Stimulated activated CD4-positive, alpha-beta T cell treated with anti-CD3 and anti-CD28 coated beads, Interleukin-1b, Interleukin-23, amount 100 ng/mL, for 24 hours (primary cell): ENCODE results near the gene STPG1.
"Not testable (repeated sequence)": the region's sequence is repeated elsewhere in the genome, so short reads cannot be mapped to it uniquely, and the experiment has no call there.

ENCODE experiments used
- DNase-seq, 4 experiments: peaks; one replicate each; pipeline ENCODE4 v3.0.0-alpha.2; 2020; ENCODE audit warnings: low read depth in 4 of 4, low spot score in 1 of 4

Gene STPG1, protein sequence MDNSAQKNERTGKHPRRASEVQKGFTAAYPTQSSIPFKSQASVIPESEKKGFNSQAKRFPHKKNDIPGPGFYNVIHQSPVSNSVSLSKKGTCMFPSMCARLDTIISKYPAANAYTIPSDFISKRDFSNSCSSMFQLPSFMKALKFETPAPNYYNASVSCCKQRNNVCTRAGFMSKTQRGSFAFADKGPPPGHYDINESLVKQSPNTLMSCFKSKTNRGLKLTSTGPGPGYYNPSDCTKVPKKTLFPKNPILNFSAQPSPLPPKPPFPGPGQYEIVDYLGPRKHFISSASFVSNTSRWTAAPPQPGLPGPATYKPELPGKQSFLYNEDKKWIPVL

DNA sequence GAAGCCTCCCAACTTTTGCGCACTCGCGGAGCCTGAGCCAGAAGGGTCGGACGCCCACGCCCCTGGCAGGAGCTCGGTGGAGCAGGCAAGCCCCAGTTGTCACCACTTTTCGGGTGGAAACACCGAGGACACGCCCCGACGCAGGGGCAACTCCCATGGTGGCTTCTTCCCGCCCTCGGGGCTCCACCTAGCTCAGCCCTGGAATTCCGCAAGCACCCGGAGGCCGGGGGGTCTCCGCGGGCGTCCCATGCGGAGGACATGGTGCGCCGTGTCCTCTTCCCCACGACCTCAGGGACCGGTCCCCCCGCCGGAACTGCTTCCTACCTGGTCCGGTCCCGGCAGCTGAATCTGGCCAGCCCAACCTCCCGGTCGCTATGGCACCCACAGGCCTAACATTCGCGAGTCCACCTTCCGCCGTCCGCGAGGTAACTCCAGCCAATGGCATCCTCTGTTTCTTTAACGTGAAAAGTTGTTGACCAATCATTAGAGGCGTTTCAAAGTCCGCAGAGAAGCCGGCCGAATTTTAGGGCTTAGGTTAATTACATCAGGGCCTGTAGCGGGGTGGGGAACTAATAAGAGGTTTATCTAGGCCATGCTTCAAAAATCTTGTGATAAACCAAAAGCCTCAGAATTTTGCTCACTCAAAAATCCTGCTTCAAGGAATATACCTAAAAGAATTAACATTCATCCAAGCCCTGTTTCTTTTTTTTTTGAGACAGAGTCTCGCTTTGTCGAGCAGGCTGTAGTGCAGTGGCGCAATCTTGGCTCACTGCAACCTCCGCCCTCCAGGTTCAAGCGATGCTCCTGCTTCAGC, at the start of gene STPG1:
Gene STPG1 (minus strand): TSS at position 433 of the 814 bp plus-strand sequence. CDS start 12,394 bp downstream, outside the sequence.
- DNase-seq = peak; percentile 49 to 74 (median 58)

DNA sequence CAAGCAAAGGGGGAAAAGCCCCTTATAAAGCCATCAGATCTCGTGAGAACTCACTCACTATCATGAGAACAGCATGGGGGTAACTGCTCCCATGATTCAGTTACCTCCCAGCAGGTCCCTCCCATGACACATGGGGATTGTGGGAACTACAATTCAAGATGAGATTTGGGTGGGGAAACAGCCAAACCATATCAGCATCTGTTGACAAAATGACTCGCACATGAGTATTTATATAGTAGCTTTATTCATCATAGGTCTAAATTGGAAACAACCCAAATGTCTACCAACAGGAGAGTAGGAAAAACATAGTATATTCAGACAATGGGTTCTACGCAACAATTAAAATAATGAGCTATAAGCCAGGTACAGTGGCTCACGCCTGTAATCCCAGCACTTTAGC, 48.5 kb upstream of the STPG1 start:
- not testable (repeated sequence) for DNase-seq

DNA sequence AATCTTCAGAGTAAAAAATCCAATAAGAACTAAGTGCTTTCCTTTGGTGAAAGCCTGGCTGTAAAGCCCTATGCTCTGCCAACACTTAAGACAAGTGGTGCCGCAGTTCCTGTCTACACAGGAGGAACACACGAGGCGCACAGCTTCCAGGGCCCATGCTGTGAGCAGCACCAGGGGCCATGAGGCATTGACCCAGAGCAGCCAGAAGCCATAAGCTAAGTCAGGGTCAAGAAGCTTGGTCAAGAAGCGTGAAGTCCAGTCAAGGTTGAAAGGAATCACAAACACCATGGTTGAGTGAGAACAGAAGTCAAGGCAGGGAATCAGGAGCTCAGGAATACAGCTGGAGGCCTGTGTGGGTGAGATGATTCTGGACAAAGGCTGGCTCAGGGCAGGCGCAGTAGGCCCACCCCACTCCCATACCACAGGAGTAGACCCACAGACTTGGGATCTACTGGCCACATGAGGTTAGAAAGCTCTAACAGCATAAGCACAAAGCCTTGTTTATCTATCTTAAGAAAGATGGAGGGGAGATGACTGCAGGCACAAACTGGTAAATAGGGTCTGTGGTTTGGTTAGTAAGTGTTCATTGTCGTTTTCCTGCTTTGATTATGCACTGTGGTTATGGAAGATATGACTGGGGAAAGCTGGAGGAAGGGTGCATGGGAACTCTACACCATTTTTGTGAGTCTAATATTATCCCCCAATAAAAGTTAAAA, 46.1 kb upstream of the STPG1 start:
- no peak for DNase-seq

DNA sequence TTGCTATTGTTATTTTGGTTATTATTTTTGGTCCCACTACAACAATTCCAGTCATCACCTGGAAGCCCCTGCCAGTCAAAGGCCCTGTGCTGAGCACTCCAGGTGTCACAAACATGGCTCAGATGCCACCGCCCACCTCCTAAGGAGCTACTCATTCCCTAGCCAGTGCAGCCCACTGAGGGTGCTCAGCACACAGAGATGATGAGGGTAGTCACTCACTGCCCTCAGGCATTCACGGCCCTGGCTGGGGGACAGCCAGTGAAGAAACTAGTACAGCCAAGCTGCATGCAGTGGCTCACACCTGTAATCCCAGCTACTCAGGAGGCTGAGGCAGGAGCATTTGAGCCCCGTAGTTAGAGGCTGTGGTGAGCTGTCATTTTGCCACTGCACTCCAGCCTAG, 44.3 kb upstream of the STPG1 start:
- DNase-seq = no peak

DNA sequence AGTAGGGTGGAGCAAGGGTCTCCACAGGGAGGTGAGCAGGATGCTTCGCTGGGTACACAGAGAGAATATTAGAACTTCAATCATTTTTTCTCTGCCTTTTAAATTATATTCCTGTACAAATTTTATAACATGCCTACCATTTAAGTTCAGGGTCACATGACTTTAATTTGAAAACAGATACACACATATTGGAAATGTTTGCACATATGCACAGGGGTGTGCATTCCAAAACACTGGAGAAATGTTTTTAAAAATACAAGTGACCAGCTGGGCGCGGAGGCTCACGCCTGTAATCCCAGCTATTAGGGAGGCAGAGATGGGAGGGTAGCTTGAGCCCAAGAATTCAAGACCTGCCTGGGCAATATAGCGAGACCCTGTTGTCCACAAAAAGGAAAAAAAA, 41.7 kb upstream of the STPG1 start:
- DNase-seq = no peak

DNA sequence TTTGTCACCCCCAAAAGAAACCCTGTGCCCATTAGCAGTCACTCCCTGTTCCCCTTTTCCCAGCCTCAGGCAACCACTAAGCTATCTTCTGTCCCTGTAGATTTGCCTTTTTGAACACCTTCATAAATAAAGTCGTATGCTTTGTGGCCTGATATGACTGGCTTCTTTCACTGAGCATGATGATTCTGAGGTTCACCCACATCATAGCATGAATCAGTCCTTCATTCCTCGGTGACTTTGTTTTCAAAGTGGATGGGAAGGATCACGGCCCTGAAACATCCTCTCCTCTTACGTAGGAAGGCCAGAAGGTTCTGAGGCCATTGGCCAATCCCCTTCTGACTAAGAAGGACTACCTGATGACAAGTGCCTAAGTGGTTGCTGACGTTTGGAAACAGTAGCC, 41.1 kb upstream of the STPG1 start:
- DNase-seq = no peak

DNA sequence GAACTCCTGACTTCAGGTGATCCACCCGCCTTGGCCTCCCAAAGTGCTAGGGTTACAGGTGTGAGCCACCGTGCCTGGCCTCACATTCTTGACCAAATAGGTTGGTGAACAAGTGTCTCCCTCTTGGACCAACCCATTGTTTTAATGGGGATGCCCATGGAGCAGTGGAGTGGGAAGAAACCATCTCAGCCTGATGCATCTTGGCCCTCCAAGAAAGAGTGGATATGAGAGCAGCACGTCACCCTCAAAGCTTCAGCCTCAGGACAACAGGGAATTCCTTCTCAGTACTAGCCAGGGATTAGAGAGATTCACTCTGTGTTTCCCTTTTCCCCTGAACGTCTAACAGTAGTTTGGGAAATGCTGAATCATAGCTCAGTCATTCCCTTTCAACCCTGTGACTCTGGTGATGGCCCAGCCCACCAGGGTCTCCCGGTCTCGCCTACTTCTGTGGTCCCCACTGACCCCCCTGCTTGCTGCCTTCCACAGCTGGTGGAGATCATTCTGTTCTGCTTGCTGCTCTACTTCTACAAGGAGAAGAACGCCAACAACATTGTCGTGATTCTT, 39.4 kb upstream of the STPG1 start:
- DNase-seq = no peak

DNA sequence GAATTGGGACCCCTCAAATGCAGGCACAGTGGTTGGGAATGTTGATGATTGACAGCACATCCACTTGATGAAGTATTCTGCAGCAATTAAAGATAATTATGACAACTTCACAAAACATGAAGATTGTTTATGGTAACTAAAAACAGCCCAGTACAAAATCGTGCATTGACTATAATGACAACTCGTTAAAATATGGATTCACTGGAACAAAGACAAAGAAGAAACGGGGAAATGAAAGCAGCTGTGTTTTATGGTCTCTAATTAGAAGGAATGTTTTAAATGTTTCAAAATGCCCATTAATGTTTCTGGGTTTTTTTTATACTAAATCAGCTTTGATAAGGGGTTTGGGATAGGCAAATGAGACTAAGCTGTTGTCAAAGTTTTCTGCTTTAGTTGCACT, 38.2 kb upstream of the STPG1 start:
- no peak for DNase-seq

DNA sequence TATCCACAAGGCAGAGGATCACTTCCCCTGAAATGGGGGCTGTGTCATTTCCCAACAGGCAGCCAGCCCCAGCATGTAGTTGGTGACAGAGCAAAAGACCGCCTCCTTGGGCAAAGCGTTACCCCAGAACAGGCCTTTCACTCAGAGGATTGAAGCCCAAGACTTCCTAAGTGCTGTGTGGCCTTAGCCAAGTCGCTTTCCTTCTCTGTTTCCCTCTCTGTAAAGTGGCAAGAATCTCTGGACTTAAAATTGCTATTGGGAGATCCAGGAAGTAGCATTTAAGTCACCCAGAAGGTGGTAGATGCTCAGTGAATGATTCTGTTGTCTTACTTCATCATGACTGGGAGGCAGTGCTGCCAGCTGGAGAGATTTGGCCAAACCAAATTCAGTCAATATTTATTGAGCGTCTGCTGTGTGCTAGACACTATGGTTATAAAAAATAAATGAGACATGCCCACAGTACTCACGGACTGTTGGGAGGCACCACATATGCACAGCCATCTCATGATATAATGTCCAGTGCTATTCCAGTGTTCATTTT, 37.3 kb upstream of the STPG1 start:
- DNase-seq = no peak

DNA sequence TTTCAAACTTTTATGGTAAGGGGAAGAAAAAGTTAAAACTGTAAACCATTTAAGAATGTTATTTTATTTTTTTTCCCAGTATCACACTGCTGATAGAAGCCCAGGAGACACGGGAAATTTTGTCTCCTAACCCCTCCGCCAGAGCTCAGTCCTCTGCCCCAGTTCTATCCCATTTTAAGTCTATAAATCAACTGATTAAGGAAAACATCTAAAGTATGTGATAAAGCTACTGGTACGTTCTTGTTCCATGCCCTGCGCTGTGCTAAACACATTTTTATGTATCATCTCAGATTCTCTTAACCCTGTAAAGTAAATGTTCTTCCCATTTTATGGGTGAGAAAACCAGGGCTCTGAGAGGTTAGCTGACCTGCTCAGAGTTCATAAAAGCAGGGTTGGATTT, 36.7 kb upstream of the STPG1 start:
- DNase-seq = no peak

DNA sequence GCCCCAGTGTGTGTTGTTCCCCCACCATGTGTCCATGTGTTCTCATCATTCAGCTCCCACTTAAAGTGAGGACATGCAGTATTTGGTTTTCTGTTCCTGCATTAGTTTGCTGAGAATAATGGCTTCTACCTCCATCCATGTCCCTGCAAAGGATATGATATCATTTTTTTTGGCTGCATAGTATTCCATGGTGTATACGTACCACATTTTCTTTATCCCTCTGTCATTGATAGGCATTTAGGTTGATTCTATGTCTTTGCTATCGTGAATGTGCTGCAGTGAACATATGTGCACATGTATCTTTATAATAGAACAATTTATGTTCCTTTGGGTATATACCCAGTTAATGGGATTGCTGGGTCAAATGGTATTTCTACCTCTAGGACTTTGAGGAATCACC, 32.9 kb upstream of the STPG1 start:
- DNase-seq = not testable (repeated sequence)

DNA sequence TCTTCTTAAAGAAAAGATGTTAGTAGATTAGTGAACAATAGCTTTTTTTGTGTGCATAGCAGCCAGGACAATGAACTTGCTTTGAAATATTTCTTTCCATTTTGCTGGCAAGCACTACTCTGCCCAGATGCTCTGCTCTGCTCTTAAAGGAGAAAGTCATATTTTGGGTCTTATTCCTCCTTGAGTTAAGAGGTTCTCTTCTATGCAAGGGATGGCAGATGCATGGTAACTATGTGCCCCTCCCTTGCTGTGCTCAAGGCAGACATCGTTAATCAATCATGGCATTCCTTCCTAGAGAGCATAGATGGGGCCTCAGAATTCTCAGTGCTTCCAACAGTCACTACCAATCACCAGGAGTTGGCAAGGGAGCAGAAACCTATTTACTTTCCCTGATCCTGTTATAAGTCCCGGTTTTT, 29.7 kb upstream of the STPG1 start:
- DNase-seq = no peak

DNA sequence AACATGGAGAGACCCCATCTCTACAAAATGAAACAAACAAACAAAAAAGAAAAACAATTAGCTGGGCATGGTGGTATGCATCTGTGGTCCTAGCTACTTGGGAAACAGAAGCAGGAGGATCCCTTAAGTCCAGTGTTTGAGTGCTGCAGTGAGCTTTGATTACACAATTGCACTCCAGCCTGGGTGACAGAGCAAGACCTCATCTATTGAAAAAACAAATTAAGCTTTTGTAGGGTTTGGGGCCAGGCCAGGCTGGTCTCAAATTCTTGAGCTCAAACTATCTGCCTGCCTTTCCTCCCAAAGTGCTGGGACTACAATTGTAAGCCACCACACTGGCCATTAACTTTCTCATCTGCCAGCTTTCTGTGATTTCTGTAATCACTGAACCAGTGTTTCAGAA, 29.2 kb upstream of the STPG1 start:
- DNase-seq = no peak

DNA sequence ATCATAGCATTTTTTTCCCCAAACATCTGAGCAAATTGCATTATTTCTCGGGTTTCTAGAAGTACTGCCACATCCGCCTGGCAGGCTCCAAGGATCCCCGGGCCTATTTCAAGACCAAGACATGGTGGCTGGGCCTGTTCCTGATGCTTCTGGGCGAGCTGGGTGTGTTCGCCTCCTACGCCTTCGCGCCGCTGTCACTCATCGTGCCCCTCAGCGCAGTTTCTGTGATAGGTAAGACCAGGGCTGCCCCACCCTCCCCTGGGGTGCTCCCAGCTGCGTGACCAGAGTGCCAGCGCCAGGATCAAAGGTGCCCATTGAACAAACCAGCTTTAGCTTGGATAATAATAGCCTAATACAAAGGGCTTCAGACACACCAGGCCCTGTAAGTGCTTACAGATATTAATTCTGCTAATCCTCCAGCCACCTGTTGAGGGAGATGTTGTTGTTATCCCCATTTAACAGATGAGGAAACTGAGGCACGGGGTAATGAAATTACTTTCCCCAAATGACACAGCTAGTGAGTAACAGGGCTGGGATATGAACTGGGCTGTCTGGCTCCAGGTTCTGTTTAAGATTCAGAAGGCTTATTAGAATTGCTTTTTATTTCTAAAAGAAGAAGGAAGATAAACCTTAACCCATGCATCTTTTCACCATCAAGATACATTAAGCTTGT, 28.6 kb upstream of the STPG1 start:
- DNase-seq = no peak

DNA sequence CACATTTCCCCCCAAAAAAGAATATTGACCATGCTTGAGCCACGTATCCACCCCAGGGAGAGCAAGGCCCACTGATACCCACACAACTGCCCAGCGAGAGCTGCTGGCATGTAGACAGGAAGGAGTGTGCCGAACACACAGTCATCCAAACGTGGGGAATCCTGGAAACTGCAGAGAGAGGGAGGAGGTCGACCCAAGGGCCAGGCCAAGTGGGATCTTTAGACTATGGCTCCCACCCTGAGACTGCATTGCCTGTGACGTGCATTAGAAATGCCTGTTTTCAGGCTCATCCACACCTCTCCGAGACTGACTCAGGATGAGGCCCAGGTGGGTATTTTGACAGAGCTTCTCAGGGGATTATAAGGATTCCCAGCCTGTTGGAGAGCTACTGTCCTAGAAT, 27.9 kb upstream of the STPG1 start:
- no peak for DNase-seq

DNA sequence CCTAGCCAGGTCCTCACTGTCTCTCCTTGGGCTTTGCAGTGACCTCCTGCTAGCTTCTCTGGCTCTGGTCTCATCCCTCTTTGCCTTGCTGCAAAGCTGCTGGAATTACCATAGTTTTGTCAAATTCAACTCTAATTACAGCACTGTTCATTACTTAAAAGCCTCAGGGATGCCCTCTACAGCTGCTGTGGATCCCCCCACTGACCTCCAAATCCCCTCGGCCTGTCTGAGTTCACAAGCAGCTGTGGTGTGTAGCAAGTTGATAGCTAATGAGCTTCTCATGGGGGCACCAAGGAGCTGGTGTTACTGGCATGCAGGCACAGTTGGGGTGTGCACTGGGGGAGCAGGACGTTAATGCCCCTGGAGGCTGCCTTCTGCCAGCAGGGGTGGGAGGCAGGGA, 26.9 kb upstream of the STPG1 start:
- no peak for DNase-seq

DNA sequence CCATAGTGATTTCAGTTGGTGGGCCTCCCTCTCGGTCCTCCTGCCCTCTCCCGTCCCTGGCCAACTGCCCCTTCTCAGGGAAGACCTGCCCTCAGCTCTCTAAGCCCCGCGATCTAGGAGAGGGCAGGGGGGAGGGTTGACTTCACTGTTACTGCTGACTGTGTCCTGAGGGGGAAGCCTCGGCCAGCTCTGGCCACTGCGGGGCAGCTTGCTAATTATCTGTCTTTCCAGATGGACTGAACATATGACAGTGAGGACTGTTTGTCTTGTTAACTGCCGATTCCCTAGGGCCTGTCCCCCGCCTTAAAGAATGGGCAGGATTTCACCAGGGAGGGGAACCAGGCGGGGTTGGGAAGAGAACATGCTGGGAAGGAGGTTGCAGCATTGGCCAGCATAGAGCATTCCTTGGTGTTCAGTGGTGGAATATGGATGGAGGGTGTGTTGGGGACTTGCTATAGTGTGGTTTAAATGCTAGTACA, 24.9 kb upstream of the STPG1 start:
- no peak for DNase-seq

DNA sequence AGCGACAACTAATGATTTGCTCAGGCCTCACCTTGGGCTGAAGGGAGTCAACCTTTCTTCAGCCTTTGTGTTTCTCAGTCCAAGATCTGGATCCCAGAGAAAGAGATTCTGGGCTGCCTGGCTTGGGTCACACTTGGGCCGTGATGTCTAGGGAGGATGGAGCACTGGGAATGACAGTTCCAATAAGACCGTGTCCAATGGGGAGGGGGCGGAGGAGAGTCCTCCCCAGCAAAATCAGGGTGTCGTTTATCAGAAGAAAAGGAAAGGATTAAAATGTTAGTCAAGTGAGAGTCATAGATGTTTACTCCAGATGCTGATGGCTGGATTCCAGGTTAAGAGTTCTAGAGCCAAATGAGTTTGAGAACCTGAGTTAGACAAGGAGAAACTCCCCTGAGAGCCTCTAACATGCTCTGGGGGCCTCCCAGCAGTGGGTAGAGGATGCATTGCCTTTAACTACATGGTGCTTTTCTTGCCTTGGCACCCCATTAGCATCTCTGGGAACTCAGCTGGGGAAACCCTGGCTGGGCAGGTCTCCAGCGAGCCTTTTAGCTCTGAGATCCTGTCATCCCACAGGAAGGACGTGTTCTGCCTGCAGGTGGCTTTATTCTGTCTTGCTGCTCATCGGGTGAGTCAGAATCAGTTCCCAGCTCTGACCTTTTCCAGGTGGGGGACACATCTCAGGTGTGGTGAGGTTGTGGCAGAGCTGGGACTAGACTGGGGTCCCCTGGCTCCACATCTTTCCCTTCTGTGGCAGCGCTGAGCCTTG, 24.2 kb upstream of the STPG1 start:
- no peak for DNase-seq

DNA sequence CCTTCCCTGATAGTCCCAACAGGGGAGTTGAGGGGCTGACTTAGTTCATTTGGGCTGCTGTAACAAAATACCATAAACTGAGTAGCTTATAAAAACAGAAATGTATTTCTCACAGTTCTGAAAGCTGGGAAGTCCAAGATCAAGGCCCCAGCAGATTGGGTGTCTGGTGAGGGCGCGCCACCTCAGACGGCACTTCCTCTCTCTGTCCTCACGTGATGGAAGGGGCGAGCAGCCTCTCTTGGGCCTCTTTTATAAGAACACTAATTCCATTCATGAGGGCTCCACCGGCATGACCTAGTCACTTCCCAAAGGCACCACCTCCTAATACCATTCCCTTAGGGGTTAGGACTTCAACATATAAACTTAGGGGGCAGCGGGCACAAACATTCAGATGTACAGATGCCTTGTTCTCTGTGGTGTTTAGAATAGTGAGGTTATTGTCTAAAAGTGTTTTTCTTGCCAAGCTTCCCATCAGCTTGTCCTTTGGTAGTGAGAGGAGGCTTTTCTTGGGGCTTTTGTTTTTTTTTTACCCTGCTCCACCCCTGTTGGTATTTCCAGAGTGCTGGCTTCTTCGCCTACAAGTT, 22.3 kb upstream of the STPG1 start:
- no peak for DNase-seq

DNA sequence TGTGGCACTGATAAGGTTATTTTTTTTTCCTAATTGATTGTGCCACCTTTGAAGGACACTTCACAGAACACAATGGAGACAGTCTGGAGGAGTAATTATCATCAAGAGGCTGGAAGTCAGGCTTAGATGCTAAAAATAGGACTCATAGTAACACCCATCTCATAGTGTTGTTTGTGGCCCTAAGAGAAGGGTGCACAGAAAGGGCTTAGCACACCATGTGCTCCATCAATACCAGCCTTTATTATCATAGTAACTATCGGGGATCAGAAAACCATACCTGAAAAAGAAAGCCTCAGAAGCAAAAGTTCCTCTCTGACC, 13.9 kb upstream of the STPG1 start:
- no peak for DNase-seq
